Endometrium (tissue), 2 donors: ENCODE results near the gene TLE1.
"Not testable (repeated sequence)": the region's sequence is repeated elsewhere in the genome, so short reads cannot be mapped to it uniquely, and the experiment has no call there.

Experiments
- FAIRE-seq: peaks from 2 replicates; lab custom pipeline; 2012; peaks lifted over from hg19 to GRCh38; lab: Jason Lieb, UNC
- donor health status: control.
- donor health status: control.

The TLE1 gene

DNA sequence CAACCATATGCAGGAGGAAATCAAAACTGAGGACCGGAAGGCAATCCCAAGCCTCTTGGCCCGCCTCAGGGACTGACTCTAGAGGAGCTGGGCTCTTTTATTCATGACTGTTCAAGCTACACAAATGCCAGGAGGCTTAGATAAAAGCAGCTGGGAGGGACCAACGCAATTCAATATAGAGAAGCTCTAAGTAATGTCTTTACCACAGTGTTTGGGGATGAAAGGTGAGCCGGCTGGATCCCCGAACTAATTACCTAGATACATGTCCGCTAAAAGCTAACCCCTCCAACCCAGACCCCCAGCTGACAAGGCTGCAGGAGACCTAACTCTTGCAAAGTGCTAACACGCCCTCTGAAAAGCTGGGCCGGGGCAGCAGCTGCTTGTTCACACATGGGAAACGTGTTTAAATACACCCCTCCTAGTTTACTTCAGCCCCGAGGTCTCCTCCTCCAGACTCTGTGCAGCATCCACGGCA, 67.5 kb downstream of the TLE1 start:
- FAIRE-seq, result no peak

DNA sequence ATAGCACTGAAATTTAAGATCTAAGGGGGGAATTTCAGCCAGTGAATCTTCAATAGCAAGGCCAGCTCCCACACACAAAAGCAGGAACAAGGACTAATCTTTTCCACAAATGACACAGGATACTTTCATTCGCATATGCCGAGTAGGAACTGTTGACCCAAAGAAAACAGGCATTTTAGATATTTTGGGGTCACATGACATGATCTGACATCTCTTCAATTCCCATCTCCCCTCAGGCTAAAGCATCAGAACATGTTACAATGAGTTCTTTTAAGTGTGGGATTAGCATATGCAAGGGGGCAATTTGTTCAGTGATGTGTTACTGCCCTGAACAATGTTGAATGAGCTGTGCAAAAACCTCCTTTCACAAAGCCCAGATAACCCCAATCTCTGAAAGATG, 68.2 kb downstream of the TLE1 start:
- no peak for FAIRE-seq

DNA sequence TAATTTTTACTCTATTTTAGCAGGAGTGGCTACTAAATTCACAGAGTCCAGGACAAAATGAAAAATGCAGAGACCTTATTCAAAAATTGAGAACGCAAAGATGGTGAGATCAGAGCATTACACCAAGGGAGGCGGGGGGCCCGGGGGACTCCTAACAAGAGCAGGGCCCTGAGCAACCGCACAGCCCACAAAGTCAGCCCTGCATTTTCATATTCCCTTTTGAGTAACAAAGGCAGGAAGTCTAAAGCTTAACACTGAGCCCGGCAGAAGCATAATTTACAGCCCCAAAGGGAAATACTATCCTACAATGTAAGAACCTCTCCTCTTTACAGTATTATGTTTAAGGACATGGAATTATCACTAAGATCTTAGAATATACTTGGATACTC, 69.4 kb downstream of the TLE1 start:
- no peak for FAIRE-seq

DNA sequence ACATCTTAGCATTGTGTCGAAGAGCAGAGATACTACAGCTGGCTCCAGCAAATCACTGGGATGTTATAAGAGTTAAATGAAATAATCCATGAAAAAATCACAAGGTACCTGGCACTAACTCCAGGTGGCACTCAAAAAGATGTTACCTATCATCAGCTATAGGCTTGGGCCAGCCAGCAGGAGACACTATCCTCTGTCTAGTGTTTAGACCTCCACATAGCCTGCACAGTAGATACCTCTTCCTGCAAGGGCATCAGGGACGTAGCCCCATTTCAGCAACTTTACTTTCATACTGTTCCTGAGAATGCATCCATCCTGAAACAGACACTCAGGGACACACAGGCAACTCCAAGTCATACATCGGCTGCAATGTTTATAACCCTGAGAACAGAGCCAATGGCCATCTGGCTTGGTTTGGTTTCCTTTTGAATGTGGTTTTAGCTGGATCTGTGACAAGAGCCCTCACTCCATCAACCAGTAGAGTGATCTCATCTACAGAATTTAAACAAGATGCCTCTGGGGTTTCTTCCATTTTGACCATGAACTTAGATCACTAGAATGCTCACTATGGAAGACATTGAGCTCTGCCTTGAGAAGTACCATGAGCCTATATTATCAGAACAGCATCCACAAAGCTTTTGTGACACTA, 69.9 kb downstream of the TLE1 start:
- no peak for FAIRE-seq

DNA sequence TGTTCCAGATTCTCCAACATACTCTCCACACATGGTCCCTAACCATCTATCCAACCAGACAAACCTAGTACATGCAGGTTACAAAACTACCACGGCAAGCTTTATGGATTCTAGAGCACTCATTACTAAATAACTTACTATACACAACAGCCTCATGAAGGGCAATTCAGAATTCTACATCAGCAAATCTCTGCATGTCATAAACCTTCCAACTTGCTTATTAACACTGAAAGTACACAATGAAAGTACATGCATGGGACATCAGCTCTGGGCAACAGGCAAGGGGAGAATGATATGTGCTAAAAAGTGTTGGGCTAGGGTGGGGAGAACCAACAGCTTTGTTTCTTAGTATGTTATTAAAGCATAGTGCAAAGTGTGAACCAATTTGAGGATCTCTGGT, 70.4 kb downstream of the TLE1 start:
- no peak for FAIRE-seq

DNA sequence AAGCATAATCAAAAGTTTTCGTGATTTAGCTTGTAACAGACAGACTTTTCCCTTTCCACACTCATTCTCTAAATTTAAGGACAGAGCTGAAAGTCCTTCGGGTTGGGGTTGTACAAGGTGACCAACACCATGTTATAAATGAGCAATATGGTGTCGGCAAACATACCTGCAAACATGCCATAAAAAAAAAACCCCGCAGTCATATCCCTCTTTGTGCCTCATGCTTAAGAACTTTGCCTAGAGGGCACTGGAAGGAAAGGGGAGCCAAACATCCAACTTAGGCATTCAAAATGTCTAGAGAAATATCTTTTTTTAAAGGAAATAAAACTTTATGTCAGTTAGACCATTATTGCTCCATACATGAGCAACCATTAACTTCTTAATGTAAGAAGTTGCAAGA, 73.2 kb downstream of the TLE1 start:
- no peak for FAIRE-seq

DNA sequence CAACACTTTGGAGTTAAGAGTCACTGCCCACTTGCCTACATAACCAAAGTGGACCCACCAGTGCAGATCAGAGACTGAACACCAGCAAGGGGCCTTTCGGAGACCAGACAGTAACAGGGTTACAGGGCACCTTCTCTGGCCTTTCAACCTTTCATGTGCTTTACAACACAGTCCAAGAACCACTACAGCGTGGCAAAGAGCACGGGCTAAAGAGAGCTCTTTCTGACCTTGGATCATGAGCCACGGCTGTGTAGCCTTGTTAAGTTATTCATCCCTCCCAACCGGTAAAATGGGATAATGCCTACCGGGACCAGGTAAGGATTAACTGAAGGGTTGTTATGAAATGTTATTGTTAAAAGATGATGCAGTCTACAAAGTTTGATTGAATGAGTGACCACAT, 75.0 kb downstream of the TLE1 start:
- FAIRE-seq, result no peak

DNA sequence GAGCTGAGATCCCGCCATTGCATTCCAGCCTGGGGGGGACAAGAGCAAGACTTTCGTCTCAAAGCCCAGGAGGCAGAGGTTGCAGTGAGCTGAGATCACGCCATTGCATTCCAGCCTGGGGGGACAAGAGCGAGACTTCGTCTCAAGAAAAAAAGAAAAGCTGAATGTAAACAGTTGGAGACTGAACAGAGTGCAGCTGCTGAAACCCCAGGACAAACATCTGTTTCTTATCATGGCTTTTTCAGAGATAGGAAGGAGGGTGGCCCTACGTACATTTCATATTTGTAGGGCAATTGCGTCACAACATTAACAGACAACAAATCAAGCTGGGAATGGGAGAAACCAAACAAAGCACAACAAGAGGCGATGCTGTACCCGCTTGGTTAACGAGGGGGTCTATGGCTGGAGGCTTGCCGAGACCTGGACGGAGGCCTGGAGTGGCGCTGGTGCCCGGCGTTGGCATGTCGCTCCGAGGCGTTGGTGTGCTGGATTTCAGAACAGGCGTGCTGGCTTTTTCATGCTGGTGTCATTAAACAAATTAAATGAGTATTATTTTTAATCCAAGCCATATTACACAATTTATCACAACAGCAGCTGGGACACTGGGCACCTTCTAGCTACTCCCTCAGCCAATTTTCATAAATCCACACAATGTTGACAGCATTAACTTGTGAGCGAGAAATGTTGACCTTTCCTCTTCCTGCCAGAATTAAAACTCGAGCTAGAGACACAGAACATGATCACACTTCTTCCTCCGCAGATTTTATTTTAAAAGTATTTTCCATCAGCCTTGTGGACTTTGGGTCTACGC, 76.1 kb downstream of the TLE1 start:
- FAIRE-seq, result peak; percentile 97

DNA sequence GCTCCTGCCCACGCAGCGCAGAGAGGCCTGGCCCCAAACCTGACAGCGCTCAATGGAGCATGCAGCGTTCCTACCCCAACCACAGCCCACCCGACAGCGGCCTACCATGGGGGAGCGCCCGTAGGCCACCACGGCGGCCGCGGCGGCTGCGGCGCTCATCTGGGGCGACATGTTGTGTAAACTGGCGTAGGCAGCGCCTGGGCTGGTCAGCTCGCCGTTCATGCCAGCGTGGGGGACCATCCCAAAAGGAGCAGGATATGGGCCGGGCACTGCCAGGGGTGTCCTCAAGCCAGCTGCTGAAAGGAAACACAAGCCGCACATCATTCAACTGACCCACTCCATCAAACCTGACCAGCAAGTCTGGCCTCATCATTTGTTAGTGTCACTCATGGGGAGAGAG, 77.7 kb downstream of the TLE1 start:
- FAIRE-seq, result no peak

DNA sequence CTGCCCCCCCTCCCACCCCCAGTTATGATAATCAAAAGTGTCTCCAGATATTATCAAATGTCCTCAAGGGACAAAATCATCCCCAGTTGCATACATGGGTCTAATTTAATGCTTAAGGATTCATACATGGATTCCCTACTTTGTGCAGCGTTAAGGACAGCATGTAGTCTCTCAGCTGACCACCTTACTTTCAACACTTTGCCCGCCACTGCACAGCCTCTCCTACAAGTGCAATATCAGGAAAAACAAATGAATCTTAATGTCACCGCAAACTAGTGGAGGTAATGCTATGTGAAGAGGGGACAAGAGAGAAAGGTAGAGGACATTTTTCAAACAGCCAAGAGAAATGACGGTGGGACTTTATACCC, 78.6 kb downstream of the TLE1 start:
- no peak for FAIRE-seq

DNA sequence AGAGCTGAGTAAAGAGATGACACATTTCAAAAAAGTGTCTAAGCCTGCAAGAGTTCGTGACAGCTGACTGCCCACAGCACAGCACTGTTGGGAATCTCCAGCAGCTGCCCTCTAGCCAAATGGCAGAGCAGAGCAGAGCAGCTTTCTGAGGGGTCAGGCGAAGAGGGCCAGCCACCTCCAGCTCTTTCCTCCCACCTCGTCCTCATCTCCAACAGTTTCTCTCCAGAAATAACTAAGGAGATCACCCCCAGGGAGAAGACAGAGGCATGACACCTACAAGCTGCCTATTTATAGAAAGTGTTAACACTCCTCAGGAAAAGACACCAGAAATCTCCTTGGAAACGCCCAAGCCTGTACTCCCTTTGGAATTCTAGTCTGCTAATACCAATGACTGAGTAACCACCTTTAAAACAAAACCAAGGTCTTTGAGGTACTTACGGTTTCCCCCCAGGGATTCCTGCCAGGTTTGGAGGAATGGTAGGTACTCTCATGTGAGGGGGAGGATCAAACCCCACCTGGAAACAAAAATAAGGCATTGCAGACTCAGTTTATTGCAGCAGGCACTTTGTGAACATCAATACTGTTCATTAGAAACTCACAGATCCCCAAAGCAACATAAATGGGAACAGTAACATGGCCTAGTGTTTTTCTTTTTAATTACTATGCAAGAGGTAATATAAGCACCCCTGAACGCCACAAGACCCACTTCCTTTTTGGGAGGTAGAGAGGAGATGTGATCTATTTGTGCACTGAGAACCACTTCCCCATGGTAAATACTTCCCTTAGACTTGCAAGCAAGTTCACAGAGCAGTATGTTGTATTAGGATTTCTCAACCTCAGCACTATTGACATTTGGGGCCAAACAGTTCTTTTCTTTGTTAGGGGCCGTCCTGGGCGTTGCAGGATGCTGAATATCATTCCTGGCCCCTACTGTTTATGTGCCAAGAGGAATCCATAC, 79.3 kb downstream of the TLE1 start:
- FAIRE-seq, result no peak

DNA sequence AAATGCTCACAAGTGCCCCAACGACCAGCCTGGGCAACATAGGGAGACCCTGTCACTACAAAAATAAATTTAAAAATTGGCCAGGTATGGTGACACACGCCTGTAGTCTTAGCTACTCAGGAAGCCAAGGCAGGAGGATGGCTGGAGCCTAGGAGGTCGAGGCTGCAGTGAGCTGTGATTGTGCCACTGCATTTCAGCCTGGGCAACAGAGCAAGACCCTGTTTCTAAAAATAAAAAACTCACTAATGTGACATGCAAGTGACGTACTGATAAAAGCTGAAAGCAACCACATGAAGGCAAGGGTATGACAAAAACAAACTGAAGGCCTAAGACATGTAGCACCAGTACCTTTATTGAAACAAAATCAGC, 81.1 kb downstream of the TLE1 start:
- FAIRE-seq, result no peak

DNA sequence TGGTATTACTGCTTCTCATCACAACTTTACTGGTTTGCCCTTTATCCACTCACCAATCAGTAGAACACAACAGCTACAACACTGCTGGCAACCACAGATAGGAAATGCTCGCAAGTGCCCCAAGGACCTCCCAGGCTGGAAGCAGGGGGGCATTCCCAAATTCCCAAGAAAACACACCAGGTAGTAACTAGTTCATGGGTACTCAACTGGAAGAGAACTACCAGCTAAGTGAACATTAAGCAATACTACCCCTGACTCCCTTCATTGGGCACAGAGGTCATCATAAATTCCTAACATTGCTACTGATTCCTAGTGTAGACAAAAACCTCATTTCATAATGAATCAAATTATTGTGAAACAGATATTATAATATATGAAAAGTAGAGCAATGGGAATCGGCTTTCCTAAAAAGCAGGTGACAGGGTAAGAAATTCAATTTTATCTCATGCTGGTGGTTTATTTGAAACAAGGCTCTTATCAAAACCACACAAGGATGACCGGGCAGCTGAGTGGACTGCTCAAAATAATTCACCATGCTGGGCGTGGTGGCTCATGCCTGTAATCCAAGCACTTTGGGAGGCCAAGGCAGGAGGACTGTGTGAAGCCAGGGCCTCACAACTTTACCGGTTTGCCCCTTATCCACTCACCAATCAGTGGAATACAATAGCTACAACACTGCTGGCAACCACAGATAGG, 81.6 kb downstream of the TLE1 start:
- no peak for FAIRE-seq

DNA sequence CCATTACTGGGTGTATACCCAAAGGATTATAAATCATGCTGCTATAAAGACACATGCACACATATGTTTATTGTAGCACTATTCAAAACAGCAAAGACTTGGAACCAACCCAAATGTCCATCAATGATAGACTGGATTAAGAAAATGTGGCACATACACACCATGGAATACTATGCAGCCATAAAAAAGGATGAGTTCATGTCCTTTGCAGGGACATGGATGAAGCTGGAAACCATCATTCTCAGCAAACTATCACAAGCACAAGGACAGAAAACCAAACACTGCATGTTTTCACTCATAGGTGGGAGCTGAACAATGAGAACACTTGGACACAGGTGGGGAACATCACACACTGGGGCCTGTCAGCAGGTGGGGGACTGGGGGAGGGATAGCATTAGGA, 83.1 kb downstream of the TLE1 start:
- FAIRE-seq, result not testable (repeated sequence)

DNA sequence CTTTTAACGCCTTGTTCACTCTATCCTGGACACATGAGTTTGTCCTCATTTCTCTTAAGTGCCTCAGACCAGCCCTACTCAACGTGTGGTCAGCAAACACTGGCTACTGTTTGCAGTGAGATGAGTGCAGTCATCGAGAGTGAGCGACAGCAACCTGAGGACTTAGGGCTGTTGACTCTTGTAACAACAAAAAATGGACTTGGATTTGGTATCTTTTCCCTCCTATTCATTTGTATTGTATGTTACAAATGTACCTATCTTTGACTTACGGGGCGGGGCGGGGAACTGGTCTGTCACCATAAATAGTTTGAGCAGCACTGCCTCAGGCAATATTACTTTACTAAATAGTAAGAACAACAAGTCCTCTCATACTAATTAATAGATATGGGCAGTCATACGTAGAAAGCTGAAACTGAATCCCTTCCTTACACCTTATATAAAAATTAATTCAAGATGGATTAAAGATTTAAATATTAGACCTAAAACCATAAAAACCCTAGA, 84.1 kb downstream of the TLE1 start:
- FAIRE-seq, result no peak

DNA sequence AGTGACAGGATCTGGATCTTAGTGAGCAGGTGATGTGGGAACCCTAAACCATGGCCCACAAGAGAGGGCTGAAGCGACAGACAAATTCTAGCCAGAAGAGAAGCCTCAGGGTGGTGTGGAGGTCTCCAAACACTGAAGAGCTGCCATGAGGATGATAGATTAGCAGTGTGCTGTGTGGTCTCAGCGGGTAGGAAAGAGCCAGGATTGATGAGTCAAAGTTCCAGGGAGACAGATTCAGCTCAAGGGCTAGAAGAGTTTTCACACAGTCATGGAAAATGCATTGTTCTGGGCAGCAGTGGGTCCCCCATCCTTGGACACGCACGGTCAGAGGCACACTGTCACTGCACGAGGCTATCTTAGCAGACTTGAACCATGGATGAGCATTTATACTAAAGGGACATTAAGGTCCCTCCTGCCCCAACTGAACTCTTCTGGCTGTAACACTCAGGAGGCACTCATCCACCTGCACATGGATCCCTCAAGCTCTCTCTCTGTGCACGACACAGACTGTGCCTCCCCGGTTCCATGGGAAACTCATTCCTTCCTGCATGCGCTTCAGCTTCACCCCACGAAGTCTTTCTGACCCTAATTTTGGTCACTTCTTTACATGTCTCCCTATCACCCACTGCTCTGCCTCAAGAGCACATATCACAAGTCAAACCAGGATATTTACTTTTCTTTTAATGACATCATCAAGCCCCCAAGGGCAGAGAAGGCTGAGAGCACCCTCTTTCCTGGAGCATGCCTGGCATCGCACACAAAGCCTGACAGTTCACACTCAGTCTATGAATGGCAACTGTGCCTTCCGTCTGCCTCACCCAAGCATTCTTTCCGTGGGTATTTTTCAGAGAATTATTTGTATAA, 84.8 kb downstream of the TLE1 start:
- FAIRE-seq, result no peak

DNA sequence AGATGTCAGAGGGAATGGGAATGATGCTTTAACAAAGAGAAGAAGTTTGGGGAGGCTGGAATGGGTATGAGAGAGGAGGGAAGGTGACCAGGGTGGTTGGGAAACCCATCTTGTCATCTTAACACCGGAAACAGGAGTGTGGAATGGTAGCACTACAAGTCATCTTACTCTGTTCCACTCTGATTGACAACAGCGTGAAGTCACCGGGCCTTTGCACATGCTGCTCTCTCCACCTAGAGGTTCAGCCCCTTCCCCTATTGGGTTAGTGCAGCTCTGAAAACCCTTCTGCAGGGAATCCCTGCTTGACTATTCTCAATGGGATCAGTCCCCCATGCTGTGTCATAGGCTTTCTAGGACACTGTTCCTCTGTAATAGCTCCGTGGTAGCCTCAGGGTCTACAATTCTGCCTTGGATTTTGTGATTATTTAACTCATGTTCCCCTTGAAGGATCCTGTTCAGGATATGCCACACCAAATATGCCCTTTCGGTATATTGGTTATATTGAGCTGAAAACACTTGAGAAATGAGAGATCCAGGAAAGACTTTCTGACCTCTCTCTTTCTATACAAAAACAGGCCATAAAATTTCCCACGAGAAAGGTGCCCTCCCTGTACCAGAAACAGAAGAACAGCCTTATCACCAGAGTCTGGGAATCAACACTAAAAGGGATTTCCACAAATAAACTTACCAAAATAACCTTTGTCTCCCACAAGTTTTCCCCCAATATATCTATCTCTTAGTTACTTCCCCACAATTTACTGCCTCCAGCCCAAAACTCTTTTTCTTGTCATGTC, 86.3 kb downstream of the TLE1 start:
- no peak for FAIRE-seq

DNA sequence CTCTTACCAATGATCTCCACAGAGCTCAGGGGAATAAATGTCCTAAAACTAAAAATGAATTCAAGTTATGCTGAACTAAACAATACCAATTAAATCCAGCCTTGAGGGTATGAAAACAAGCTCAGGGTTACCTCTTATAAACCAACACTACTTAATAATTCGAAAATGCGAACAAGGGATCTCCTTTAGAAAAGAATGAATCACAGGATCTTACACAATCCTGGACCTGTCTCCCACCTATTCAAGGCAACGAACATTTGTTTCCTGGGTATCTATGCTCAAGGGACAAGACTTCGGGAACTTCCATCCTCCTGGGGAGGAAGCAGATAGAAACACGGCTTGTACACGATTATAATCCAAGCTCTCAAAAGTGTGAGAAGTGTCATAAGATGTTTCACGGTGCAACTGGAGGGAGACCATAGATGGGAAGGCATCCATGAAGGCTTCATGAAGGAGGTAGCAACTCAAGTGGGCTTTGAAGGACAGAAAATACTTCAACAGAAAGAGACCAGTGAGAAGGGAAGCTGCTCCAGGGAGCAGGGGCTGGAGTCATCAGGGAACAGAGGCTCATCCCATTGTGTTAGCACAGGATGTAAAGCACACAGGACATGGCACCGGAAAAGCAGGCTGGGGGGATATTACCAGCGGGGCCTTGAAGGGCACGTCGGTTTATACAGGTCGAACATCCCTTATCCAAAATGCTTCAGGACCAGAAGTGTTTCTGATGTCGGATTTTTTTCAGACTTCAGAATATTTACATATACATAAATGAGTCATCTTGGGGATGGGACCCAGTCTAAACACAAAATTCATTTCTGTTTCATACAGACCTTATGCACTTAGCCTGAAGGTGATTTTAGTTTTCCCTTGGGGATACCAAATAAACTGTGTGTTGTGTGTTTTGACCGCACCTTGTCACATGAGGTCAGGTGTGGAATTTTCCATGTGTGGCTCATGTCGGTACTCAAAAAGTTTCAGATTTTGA, 87.4 kb downstream of the TLE1 start:
- FAIRE-seq, result no peak

DNA sequence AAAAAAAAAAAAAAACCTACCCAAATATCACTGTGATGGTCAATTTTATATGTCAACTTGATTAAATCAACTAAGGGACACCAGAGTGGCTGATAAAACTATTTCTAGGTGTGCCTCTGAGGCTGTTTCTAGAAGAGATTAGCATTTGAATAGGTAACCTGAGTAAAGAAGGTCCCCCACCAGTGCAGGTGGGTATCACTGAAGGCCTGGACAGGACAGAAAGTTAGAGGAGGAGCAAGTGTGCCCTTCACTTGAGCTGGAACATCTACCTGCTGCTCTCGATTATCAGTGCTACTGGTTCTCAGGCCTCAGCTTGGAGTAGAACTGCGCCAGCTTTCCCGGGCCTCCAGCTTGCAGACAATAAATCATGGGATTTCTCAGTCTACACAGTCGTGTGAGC, 88.7 kb downstream of the TLE1 start:
- no peak for FAIRE-seq
